LoVo (cell line): ENCODE data around the gene PLA2G7.
"Not testable (repeated sequence)": the region's sequence is repeated elsewhere in the genome, so short reads cannot be mapped to it uniquely, and the experiment has no call there.

ENCODE experiments used
- DNase-seq: peaks from one replicate; pipeline ENCODE4 v3.0.0-alpha.2; 2016; ENCODE audit warnings: low spot score

The PLA2G7 gene

DNA sequence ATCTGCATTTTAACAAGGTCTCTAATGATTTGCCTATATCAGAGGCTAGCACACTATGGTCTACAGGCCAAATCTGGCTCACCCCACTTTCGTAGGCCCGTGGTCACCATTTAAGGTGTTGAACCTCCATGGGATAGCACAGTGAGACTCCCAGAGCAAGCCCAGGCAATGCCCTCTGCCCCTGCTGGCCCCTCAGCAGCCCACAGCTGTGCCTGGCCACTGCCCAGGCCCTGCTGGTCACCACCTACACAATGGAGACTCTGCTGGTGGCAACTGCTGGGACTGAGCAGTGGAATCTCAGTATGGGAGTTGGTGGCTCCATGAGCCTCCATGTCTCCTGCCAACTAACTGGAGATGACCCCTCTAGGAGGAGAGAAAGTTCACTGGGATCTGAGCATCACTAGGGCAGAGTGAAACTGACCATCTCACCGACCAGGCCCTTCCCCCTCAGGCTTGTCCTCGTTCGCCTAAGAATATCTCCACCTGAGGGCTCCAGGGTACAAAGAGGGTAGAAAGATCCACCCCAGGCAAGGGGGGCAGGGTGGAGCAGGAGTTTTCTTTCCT, 13.8 kb upstream of the PLA2G7 start:
- DNase-seq, result no peak

- no peak for DNase-seq
Observed at GRCh38 chr6:46746696-46747095, 11.5 kb upstream of the PLA2G7 start, which contains the start of gene ANKRD66. Gene ANKRD66 (plus strand): TSS chr6:46746933. CDS start chr6:46751949, 5,016 bp downstream.

- DNase-seq, result no peak
Observed at GRCh38 chr6:46745973-46746372, 10.8 kb upstream of the PLA2G7 start.

DNA sequence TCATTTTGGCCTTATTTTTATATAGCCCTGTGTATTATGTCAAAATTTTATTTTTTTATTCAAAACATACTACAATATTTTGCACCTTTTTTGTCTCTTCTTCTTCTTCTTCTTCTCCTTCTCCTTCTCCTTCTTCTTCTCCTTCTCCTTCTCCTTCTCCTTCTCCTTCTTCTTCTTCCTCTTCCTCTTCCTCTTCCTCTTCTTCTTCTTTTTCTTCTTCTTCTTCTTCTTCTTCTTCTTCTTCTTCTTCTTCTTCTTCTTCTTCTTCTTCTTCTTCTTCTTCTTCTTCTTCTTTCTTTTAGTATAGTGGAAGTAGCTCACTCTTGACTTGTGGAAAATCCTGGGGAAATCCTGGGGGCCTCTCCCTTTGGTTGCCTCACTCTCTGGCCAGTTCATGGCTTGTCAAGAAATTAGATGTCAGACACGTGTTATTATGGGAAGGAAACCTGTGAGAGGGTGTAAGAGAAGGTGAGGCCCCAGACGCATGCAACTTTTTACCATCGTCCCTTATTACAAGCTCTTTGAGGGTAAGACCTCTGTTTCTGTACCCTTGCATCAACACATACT, 9.1 kb upstream of the PLA2G7 start:
- not testable (repeated sequence) for DNase-seq

GRCh38 chr6:46743425-46744158, 8.4 kb upstream of the PLA2G7 start:
- no peak for DNase-seq

DNA sequence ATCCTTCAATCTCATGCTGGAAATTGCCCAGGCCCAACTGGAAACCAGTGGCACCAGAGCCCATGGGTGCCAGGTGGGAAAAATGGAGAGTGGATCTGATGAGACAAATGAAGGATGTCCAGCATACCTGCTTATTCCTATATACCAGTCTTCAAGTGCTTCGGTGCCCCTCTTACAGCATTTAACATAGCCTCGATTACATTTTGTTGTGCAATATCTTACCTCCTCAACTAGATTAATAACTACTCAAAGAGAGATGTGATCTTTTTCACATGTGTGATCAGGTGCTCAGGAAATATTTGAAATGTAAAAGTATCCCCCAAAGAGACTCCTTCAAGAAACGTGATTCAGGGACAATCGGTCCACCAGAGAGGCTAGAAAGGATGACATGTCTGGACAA, 6.7 kb upstream of the PLA2G7 start:
- DNase-seq, result no peak

GRCh38 chr6:46741482-46741881, 6.3 kb upstream of the PLA2G7 start:
- no peak for DNase-seq

DNA sequence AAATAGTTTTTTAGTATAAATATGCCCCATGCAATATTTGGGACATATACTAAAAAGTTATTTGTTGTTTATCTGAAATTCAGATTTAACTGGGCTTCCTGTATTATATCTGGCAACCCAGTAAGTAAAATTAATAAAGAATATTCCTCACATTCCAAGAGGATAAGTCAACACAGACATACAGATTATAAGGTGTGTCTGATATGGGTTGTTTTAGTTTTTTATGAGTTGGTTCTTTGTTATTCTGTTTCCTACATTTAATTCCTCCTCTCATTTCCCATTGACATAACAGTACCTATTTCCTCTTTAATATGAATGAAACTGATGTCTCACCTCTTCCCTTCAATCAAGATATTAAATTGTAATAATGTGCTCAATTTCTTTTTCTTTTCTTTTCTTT, 1.7 kb upstream of the PLA2G7 start:
- no peak for DNase-seq

- no peak for DNase-seq
Observed at GRCh38 chr6:46735720-46736031, 501 bp upstream of the PLA2G7 start.

DNA sequence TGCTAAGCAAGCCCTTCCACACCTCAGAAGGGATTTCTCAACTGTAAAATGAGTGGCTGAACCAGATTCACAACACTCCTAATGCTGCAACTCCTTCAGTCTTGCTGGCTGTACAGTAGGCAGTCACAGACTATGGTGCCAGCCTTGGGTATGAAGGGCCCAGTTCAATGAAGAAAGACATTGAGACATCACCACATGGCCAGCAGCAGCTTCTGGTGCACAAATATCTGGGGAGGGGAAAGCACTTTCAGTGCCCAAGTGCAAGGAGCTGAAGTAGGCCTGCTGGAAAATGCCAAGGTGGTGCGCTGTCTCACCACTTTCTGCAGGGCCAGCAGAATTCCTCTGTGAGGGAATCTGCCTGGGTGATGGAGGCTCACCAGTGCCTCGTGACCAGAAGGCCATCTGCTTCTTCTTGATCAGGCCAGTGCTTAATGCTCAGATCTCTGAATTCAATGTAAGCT, 1.8 kb downstream of the PLA2G7 start:
- DNase-seq, result no peak

DNA sequence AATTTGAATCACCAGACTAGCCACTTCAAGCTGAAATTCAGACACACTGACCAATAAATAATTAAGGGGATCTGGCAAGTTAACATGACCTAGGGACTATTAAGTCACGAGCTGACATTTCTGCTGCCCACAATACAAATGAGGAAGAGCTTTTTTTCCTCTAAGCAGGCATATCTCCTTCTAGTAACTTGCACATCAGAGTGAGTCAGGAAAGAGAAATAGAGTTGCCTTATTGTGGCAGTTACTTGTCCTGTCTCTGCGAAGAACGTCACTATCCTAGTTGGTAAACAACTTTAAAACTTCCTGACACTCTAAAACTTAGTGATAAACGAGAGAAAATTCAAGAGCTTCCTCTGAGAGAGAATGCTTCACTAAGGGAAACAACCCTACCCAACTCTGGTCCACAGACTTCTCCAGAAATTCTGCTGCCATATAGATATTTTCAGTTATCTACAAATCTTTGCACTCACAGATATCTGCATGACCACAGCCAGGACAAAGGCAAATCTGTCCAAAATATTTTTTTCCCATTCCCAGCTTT, 4.2 kb downstream of the PLA2G7 start:
- no peak for DNase-seq

DNA sequence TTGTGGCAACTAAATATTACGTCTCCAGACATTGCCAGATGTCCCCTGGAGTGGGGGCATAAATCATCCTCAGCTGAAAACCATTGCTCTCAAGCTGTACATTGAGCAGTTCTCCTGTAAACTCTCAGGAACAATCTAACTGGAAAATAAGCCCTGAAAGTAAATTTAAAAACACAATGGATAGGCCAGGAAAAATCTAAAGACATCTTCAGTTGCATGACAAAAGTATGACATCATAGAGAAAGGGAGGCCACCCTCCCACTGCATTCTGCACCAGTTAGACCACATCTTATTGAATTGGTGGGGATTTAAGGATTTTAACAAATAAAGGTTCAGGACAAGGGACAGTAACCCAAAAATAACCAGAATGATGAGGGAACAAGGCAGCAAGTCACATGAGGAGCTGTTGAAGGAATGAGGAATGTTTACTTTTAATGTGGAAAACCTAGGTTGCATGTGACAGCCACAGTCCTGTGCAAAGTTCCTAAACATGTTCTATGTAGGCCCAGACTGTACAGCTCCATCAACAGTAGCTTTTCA, 5.3 kb downstream of the PLA2G7 start:
- no peak for DNase-seq

DNA sequence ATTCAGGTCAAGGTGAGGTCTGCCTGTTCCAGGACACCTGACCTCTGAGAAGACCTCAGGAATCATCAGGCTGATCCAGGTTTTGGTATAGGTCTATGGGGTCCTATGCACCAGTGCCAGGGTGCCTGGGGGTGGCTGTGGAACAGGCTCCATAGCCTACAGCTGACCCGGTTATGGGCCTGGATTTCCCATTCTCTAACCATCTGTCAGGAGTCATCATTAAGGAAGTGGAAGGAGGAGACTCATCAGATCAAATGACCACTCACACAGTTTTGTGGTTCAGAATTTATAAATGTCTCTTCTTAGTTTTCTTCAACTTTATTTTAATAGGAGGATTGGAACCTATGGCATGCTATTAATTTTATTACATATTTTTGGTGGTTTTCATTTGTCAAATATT, 14.8 kb downstream of the PLA2G7 start:
- no peak for DNase-seq

DNA sequence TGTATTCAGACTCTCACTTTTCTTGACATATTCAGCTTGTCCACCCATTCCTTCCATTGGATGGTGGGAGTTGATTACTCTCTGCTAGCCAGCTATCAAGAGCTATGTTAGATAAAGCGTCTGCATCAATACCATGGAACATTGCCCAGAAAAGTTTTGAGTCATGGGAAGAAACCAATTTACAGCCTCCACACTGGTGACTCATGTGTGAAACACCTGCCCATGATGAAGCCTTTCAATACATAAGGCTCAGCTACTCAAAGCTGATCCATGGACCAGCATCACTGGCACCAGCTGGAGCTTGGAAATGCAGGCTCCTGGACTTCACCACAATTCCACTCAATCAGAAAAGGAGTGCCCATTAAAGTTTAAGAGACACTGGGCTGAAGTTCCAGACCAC, 16.1 kb downstream of the PLA2G7 start:
- peak; percentile 41 for DNase-seq

- DNase-seq, result no peak
Observed at GRCh38 chr6:46715141-46715540, 20.0 kb downstream of the PLA2G7 start.

- no peak for DNase-seq
Observed at GRCh38 chr6:46711491-46711890, 23.7 kb downstream of the PLA2G7 start.

DNA sequence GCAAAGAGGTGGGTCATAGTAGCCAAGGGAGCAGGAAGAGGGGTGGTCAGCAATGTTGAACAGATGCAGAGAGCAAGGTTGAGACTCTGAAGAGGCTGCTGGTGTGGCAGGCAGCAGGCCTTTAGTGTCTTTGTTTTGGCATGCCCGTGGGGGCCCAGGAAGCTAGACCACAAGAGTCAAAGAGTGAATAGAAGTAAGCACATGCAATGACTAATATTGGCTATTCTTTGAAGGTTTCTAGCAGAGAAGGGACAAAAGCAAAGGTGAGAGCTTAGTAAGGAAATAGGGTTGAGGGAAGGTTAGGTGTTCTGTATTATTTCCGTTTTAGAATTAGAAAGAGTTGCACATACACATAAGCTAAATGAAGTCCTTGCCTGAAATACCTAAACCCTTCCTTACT, 28.7 kb downstream of the PLA2G7 start:
- no peak for DNase-seq

GRCh38 chr6:46704562-46704961, 30.6 kb downstream of the PLA2G7 start:
- peak; percentile 12 for DNase-seq

DNA sequence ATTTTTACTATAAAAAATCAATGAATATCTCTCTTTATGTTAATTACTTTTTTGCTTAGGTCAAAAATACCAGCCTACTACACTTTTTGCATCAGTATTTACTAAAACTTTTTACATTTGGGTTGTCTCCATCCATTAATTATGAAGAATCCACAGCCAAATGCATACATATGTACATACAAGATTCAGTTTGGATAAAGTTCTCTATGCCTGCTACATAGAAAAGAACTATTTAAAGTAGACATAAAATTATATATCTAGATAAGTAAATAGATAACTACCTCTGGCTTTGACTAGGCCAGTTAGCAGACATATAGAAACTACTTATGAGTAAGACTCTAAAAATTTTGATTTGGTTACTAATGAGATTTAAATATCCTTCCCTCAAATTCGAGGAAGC, 35.2 kb downstream of the PLA2G7 start:
- DNase-seq, result no peak

- no peak for DNase-seq
Observed at GRCh38 chr6:46690911-46691451, 44.2 kb downstream of the PLA2G7 start.

DNA sequence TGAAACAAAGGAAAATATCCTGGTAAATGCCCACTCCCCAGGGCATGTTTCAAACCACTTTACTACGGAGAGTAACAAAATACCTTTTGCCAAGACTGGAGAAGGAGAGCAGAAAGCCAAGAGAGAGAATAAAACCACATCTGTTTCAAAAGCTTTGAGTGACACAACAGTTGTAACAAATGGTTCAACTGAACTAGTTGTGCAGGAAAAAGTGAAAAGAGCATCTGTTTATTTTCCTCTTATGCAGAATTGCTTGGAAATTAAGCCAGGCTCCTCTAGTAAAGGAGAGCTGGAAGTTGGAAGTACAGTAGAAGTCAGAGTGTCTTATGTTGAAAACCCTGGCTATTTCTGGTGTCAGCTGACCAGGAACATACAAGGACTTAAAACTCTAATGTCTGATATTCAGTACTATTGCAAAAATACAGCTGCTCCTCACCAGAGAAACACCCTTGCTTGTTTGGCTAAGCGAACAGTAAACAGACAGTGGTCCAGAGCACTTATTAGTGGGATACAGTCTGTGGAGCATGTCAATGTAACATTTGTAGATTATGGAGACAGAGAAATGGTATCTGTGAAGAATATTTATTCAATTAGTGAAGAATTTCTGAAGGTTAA, 44.9 kb downstream of the PLA2G7 start:
- DNase-seq, result no peak

DNA sequence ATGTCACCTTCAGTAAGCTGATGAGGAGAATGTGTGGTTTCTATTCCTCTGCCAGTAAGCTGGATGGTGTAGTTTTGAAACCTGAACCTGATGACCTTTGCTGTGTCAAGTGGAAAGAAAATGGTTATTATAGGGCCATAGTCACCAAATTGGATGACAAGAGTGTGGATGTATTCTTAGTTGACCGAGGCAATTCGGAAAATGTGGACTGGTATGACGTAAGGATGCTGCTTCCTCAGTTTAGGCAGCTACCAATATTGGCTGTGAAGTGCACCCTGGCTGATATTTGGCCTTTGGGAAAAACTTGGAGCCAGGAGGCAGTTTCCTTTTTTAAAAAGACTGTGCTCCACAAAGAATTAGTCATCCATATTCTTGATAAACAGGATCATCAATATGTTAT, 45.5 kb downstream of the PLA2G7 start:
- DNase-seq, result no peak

- no peak for DNase-seq
Observed at GRCh38 chr6:46688966-46689335, 46.2 kb downstream of the PLA2G7 start.
